Hypothalamus (tissue), 51 donors: ENCODE measurements around the gene CREB5.

Experiments
- DNase-seq, 51 donors: peaks; one replicate each; lab custom pipeline; 2025; lab: John Stamatoyannopoulos, UW

CREB5 gene

GRCh38 chr7:28666154-28666553 is 253.8 kb downstream of the CREB5 start:
- peak in 1 of 51 donors; percentile 9 for DNase-seq

- DNase-seq, result no peak
Observed at GRCh38 chr7:28668085-28668484, 255.8 kb downstream of the CREB5 start.

GRCh38 chr7:28669330-28669729 is 257.0 kb downstream of the CREB5 start:
- no peak for DNase-seq

- DNase-seq, result no peak
Observed at GRCh38 chr7:28671526-28671925, 259.2 kb downstream of the CREB5 start.

- no peak for DNase-seq
Observed at GRCh38 chr7:28672397-28672797, 260.1 kb downstream of the CREB5 start.

GRCh38 chr7:28674359-28674782 is 262.1 kb downstream of the CREB5 start:
- DNase-seq, result no peak

GRCh38 chr7:28675429-28675828 is 263.1 kb downstream of the CREB5 start:
- DNase-seq, result no peak

- DNase-seq, result no peak
Observed at GRCh38 chr7:28677668-28678067, 265.4 kb downstream of the CREB5 start.

- DNase-seq, result no peak
Observed at GRCh38 chr7:28678431-28678965, 266.2 kb downstream of the CREB5 start.

GRCh38 chr7:28681693-28682310 is 269.5 kb downstream of the CREB5 start:
- DNase-seq, result no peak

GRCh38 chr7:28682801-28683200 is 270.5 kb downstream of the CREB5 start:
- no peak for DNase-seq

- DNase-seq, result peak in 3 of 51 donors; percentile 26 to 57 (median 44)
Observed at GRCh38 chr7:28684650-28685241, 272.4 kb downstream of the CREB5 start.

- peak in 30 of 51 donors; percentile 11 to 83 (median 46) for DNase-seq
Observed at GRCh38 chr7:28685242-28685643, 272.9 kb downstream of the CREB5 start.

GRCh38 chr7:28685644-28686417 is 273.5 kb downstream of the CREB5 start:
- DNase-seq, result peak; percentile 22 to 96 (median 86)

GRCh38 chr7:28686418-28686800 is 274.1 kb downstream of the CREB5 start:
- peak in 13 of 51 donors; percentile 12 to 71 (median 35) for DNase-seq

GRCh38 chr7:28687537-28687936 is 275.2 kb downstream of the CREB5 start:
- no peak for DNase-seq

- DNase-seq, result no peak
Observed at GRCh38 chr7:28688174-28688573, 275.9 kb downstream of the CREB5 start.

GRCh38 chr7:28688651-28689050 is 276.3 kb downstream of the CREB5 start:
- DNase-seq, result no peak

GRCh38 chr7:28695300-28696295 is 283.3 kb downstream of the CREB5 start:
- peak in 2 of 51 donors; percentile 26 to 34 for DNase-seq

- DNase-seq, result peak in 1 of 51 donors; percentile 24
Observed at GRCh38 chr7:28697913-28698563, 285.7 kb downstream of the CREB5 start.
